ENCODE measurements around the gene STEAP4. TPM values are rescaled to one million over a fixed set of nuclear protein-coding genes. Genes with fewer than 3 reads are reported as not detected.
"Not testable (repeated sequence)": the region's sequence is repeated elsewhere in the genome, so short reads cannot be mapped to it uniquely, and the experiment has no call there.

Gene STEAP4
- polyA plus RNA-seq, 1 donor (not counting 4 experiments of a cell fraction or from before 2014, with no cell fraction given) = 2.0 TPM

DNA sequence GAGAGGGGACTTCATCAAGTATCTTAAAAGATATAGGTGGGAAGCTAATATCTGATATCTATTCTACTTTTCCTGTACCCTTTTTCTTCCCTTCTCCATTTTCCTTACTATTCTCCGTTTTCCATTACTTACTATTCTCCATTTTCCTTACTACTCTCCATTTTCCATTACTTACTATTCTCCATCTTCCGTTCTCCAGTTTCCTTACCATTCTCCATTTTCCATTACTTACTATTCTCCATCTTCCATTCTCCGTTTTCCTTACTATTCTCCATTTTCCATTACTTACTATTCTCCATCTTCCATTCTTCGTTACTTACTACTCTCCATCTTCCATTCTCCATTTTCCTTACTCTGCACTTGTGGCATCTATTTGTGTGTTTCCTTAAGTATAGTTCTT, 39.3 kb downstream of the STEAP4 start:
- H3K36me3 ChIP-seq (ENCODE audit: control insufficient read depth in 2 of 2, extremely low read depth in 1 of 2, insufficient read depth in 2 of 2, low read length in 2 of 2) = no peaks in the 10 kb centered on the region
- dilution Hi-C loops (cut with MboI; ENCODE audit: extremely low pct_ligation_motif_present, low sequenced_read_pairs) = no loop called here
- no peaks in the 10 kb centered on the region for H3K27me3 ChIP-seq (ENCODE audit: control insufficient read depth, extremely low read depth, insufficient read depth, low read length)
- no peak overlapping the region for H3K4me2 ChIP-seq (ENCODE audit: control insufficient read depth, extremely low read depth, insufficient read depth, low read depth, low read length)
- TF ChIP-seq EZH2 (IDR thresholded peaks at IDR 0.05; ENCODE audit: low read length) = no peak
- TF ChIP-seq, protein P1, sequence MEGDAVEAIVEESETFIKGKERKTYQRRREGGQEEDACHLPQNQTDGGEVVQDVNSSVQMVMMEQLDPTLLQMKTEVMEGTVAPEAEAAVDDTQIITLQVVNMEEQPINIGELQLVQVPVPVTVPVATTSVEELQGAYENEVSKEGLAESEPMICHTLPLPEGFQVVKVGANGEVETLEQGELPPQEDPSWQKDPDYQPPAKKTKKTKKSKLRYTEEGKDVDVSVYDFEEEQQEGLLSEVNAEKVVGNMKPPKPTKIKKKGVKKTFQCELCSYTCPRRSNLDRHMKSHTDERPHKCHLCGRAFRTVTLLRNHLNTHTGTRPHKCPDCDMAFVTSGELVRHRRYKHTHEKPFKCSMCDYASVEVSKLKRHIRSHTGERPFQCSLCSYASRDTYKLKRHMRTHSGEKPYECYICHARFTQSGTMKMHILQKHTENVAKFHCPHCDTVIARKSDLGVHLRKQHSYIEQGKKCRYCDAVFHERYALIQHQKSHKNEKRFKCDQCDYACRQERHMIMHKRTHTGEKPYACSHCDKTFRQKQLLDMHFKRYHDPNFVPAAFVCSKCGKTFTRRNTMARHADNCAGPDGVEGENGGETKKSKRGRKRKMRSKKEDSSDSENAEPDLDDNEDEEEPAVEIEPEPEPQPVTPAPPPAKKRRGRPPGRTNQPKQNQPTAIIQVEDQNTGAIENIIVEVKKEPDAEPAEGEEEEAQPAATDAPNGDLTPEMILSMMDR (optimal IDR thresholded peaks at IDR 0.05 in 1 of 3, IDR thresholded peaks at IDR 0.05 in 1 of 3, conservative IDR thresholded peaks at IDR 0.05 in 1 of 3; ENCODE audit: extremely low read depth in 1 of 3, insufficient read depth in 2 of 3, low read length in 3 of 3) = no peak
- H3K4me1 ChIP-seq (ENCODE audit: control insufficient read depth, extremely low read depth, insufficient read depth, low read length) = no peaks in the 10 kb centered on the region
- H3K9ac ChIP-seq (ENCODE audit: control insufficient read depth, extremely low read depth, insufficient read depth, low read length) = no peak overlapping the region
- no peak for FAIRE-seq
- no peak for DNase-seq (ENCODE audit: low read depth, low spot score)
- H3K27ac ChIP-seq (ENCODE audit: control insufficient read depth, insufficient read depth, low read length) = no peak overlapping the region
- no peaks in the 10 kb centered on the region for H4K20me1 ChIP-seq (ENCODE audit: control insufficient read depth, extremely low read depth, insufficient read depth, low read length)
- H3K79me2 ChIP-seq (ENCODE audit: control insufficient read depth, insufficient read depth, low read length) = no peaks in the 10 kb centered on the region
- no peak overlapping the region for H3K4me3 ChIP-seq (ENCODE audit: control insufficient read depth in 2 of 3, extremely low read depth in 1 of 3, insufficient read depth in 2 of 3, low read depth in 1 of 3, low read length in 3 of 3)
- H3K9me1 ChIP-seq (ENCODE audit: control insufficient read depth, extremely low read depth, insufficient read depth, low read length) = no peaks in the 10 kb centered on the region
- H3K9me3 ChIP-seq (ENCODE audit: control insufficient read depth, low read depth, low read length) = no peaks in the 10 kb centered on the region
- no peak overlapping the region for H2AFZ ChIP-seq (ENCODE audit: control insufficient read depth, low read length)

DNA sequence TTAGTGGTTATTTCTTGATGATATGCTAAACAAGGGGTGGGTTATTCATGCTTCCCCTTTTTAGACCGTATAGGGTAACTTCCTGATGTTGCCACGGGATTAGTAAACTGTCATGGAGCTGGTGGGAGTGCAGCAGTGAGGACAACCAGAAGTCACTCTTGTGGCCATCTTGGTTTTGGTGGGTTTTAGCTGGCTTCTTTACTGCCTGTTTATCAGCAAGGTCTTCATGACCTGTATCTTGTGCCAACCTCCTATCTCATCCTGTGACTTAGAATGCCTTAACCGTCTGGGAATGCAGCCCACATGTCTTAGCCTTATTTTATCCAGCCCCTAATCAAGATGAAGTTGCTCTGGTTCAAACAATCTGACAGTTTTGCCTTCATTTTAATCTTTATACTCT, 41.7 kb downstream of the STEAP4 start:
- H3K79me2 ChIP-seq (ENCODE audit: control insufficient read depth, insufficient read depth, low read length); H4K20me1 ChIP-seq (ENCODE audit: control insufficient read depth, extremely low read depth, insufficient read depth, low read length); DNase-seq (ENCODE audit: low read depth, low spot score); H3K27me3 ChIP-seq (ENCODE audit: control insufficient read depth, extremely low read depth, insufficient read depth, low read length); H3K4me1 ChIP-seq (ENCODE audit: control insufficient read depth, extremely low read depth, insufficient read depth, low read length); H3K4me3 ChIP-seq (ENCODE audit: control insufficient read depth in 2 of 3, extremely low read depth in 1 of 3, insufficient read depth in 2 of 3, low read depth in 1 of 3, low read length in 3 of 3); H3K9ac ChIP-seq (ENCODE audit: control insufficient read depth, extremely low read depth, insufficient read depth, low read length); H3K27ac ChIP-seq (ENCODE audit: control insufficient read depth, insufficient read depth, low read length); FAIRE-seq; H3K9me1 ChIP-seq (ENCODE audit: control insufficient read depth, extremely low read depth, insufficient read depth, low read length); H3K36me3 ChIP-seq (ENCODE audit: control insufficient read depth in 2 of 2, extremely low read depth in 1 of 2, insufficient read depth in 2 of 2, low read length in 2 of 2); H3K9me3 ChIP-seq (ENCODE audit: control insufficient read depth, low read depth, low read length); H3K4me2 ChIP-seq (ENCODE audit: control insufficient read depth, extremely low read depth, insufficient read depth, low read depth, low read length); H2AFZ ChIP-seq (ENCODE audit: control insufficient read depth, low read length); dilution Hi-C loops (cut with MboI; ENCODE audit: extremely low pct_ligation_motif_present, low sequenced_read_pairs): not testable (repeated sequence)

DNA sequence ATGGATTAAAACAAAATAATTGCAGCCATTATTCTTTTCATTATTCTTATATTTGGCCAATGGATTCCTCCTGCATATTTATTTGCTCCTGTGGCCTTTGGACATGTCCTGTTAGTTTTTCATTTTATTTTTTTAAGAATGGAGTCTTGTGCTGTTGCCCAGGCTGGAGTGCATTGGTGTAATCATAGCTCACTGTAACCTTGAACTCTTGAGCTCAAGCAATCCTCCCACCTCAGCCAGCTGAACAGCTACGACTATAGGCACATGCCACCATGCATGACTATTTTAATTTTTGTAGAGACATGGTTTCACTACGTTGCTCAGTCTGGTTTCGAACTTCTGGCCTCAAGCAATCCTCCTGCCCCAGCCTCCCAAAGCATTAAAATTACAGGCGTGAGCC, 44.1 kb downstream of the STEAP4 start:
- FAIRE-seq = no peak
- no peak overlapping the region for H3K4me3 ChIP-seq (ENCODE audit: control insufficient read depth in 2 of 3, extremely low read depth in 1 of 3, insufficient read depth in 2 of 3, low read depth in 1 of 3, low read length in 3 of 3)
- H3K27me3 ChIP-seq (ENCODE audit: control insufficient read depth, extremely low read depth, insufficient read depth, low read length) = no peaks in the 10 kb centered on the region
- H3K27ac ChIP-seq (ENCODE audit: control insufficient read depth, insufficient read depth, low read length) = no peak overlapping the region
- no peaks in the 10 kb centered on the region for H3K79me2 ChIP-seq (ENCODE audit: control insufficient read depth, insufficient read depth, low read length)
- no peaks in the 10 kb centered on the region for H3K4me1 ChIP-seq (ENCODE audit: control insufficient read depth, extremely low read depth, insufficient read depth, low read length)
- no peaks in the 10 kb centered on the region for H3K9me3 ChIP-seq (ENCODE audit: control insufficient read depth, low read depth, low read length)
- H3K9me1 ChIP-seq (ENCODE audit: control insufficient read depth, extremely low read depth, insufficient read depth, low read length) = no peaks in the 10 kb centered on the region
- no peak overlapping the region for H3K4me2 ChIP-seq (ENCODE audit: control insufficient read depth, extremely low read depth, insufficient read depth, low read depth, low read length)
- TF ChIP-seq, protein P1 (optimal IDR thresholded peaks at IDR 0.05 in 1 of 3, IDR thresholded peaks at IDR 0.05 in 1 of 3, conservative IDR thresholded peaks at IDR 0.05 in 1 of 3; ENCODE audit: extremely low read depth in 1 of 3, insufficient read depth in 2 of 3, low read length in 3 of 3) = no peak
- TF ChIP-seq EZH2 (IDR thresholded peaks at IDR 0.05; ENCODE audit: low read length) = no peak
- dilution Hi-C loops (cut with MboI; ENCODE audit: extremely low pct_ligation_motif_present, low sequenced_read_pairs) = no loop called here
- H4K20me1 ChIP-seq (ENCODE audit: control insufficient read depth, extremely low read depth, insufficient read depth, low read length) = no peaks in the 10 kb centered on the region
- H3K36me3 ChIP-seq (ENCODE audit: control insufficient read depth in 2 of 2, extremely low read depth in 1 of 2, insufficient read depth in 2 of 2, low read length in 2 of 2) = no peaks in the 10 kb centered on the region
- H3K9ac ChIP-seq (ENCODE audit: control insufficient read depth, extremely low read depth, insufficient read depth, low read length) = no peak overlapping the region
- DNase-seq (ENCODE audit: low read depth, low spot score) = no peak
- H2AFZ ChIP-seq (ENCODE audit: control insufficient read depth, low read length) = no peak overlapping the region

Data from keratinocyte (primary cell).